NCI-H510A treated with DMSO at 0.1 percent for 48 hours (cell line): ENCODE measurements around the gene TBC1D22B.

Experiments used
- DNase-seq: peaks from one replicate; lab custom pipeline; 2025; lab: John Stamatoyannopoulos, UW

The TBC1D22B gene

DNA sequence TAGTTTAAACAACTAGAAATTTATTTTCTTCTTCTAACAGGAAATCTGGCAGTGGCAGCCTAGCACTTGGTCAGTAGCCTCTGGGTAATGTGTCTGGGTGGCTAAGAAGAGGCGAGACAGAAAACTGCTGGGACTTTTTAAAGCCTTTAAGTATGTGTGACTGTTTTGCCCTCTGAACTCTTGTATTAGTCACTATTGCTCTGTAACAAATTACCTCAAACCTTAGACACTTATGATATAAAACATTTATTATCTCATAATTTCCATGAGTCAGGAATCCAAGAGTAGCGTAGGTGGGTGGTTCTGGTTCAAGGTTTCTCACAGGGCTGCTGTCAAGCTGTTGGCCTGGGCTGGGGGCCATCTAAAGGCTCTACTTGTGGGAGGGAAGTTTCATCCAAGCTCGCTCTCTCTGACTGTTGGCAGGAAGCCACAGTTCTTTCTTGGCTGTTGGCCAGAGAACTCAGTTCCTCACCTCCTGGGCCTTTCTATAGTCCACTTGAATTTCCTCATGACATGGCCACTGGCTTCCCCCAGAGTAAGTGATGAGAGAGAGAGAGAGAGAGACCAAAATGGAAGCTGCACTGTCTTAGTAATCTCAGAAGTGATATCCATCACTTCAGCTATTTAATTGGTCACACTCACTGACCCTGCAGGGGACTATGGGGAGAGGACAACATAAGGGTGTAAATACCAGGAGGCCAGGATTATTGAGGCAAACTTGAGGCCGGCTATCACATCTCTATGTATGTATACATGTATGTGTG is 17.4 kb upstream of the TBC1D22B start:
- peak; percentile 98 for DNase-seq

DNA sequence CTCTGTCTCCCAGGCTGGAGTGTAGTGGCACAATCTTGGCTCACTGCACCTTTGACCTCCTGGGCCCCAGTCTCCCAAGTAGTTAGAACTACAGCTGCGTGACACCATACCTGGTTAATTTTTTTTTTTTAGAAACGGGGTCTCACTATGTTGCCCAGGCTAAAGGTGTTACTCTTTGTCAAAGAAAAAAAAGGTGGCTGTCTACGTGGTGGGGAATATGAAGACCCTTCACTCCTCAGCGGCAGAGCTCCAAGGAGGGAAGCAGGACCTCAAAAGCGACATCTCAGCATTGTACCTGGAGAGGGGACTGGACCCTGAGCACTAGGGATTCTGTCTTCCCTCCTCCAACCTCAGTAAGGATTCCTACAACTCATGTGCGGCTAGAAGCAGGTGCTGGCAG is 16.4 kb upstream of the TBC1D22B start:
- DNase-seq: no peak

DNA sequence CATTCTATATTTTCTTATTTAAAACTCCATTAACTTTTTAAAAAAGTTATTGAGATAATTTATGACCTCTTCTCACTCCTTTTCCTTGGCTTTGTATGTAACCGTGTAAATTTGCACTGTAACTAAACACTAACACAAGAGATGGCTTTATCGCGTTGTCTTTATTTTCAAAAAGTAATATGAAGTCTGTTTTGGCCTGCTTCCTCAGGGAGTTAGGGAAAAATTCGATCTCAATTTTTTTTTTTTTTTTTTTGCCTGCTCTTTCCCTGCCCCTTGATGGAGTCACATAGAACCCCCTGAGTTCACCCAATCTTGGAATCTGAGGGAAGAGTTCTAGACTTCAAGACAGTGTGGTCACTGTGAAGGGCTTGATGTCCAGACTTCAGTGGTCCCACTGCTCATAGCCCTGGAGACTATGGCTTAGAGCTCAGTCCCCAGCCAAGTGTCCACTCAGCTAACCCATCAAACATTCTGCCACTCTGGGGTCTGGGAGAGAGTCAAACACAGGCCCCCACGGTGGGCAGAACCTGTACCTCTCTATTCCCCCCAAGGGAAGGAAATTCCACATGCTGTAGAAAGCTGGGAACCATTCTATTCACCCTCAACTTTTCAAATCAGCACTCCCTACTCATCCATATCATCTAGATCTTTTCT is 15.7 kb upstream of the TBC1D22B start:
- no peak for DNase-seq

DNA sequence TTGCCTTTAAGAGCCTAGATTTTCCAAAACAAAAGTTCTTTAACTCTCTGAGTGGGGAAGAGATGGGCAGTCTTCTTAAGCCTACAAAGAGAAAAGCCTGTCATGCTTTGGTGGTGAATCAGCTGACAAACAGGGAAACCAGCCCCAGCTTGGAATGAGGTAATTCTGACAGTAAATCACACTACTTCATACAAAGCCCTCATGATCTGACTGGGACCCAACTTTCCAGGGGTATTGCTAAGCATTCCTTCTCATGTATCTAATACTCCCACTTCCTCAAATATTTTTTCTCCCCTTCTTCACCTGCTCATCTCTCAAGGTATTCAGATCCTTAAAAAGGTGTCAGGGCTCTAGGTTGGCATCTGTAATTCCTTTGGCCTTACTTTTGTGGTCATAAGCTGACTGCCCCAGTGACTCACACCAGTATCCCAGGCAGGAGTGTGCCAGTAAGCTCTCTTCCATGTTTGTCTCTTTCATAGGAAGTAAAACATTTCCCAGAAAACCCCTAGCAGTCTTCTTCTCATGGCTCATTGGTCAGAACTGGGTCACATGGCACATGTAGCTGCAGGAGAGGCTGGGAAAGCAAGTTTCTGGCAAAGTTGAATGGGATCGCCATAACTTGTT is 15.0 kb upstream of the TBC1D22B start:
- DNase-seq: no peak

DNA sequence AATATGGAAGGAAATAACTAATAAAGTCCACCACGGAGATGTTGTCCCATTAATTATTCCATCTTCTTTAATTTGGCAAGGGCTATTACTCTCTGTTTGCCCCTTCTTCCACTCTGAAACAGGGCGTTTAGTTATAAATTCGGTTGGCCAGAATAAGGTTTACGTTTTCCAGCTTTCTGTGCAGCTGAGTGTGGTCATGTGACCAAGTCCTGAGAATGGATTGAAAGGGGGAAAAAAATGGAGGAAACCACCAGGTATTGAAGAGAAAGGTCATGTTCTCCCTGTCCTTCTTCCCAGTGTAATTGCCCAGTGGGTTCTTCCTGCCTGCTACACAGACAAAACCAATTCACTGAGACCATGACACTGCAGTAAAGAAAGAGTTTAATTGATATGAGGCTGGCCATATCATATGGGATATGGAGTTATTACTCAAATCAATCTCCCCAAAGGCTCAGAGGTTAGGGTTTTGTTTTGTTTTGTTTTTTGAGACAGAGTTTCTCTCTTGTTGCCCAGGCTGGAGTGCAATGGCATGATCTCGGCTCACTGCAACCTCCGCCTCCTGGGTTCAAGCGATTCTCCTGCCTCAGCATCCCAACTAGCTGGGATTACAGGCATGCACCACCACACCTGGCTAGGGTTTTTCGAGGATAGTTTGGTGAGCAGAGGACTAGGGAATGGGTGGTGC is 14.3 kb upstream of the TBC1D22B start:
- no peak for DNase-seq

DNA sequence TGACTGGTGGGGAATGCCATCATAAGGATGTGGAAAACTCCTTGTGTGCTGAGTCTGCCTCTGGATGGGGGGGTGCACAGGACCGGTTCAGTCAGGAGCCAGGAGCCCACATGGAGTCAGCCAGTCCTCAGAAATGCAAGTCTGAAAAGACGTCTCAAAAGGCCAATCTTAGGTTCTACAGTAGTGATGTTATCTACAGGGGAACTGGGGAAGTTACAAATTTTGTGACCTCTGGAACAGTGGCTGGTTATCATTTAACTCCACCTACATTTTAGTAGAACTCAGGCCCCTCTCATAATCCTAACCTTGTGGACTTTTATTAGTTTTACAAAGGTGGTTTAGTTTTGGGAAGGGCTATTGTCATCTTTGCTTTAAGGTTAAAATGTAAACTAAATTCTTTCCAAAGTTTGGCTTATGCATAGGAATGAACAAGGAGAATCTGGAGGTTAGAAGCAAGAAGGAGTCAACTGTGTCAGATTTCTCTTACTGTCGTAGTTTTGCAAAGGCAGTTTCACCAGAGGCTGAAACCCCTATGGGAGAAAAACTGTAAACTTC is 13.7 kb upstream of the TBC1D22B start:
- DNase-seq: no peak

DNA sequence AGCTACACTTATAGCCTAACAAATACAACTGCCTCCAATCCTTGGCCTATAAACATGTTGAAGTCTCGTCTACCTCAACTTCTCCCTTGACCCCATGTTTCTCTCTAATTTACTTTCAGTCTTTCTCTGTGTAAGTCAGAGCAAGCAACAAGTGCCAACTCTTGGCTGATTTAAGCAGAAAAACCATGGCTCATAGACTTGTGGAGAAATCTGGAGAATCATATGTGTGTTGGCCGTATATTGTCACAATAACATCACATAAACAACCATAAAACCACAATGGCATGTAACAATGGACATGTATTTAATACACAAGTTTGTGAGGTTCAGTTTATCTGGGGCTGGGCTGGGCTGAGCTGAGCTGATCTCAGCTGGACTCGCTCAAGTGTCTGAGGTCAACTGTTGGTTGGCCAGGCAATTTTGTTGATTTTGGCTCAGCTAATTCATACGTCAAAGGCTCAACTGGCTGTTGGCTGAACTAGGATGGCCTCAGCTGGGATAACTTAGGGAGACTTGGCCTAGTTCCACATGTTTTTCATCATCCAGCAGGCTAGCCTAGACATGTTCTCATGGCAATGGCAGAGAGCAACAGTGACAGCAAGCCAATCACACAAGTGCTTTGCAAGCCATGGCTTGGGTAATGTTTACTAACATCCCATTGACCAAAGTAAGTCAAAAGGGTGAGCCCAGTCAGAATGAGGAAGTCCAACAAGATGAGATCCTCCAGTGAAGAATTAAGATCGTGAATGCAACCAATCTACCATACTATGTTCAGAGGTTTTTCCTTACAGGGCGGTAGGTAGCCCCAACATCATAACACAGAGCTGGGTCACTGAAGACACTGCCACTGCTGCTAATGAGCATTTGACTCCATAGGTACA is 12.9 kb upstream of the TBC1D22B start:
- DNase-seq: peak; percentile 99

DNA sequence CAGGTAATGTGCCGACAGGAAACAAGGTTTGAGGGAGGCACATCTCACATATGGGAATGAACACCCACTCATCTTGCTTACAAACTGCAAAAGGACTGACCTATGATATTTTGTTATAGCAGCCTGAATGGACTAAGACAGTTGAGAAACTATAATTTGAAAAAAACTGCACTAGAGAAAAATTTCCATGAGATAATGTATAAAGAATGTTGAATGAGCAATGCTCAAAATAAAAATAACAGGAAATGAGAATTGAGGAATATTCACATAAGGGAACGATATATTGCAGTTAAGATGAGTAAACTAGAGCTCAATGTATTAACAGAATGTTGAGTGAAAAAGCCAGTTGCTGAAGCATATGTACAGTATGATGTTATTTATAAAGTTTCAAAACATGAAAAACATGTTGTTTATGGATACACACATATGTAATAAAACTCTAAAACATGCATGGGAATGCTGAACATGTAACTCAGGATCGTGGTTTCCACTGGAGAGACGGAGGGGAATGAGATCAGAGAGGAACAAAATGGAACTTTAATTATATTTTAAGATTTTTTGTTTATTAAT is 6.3 kb upstream of the TBC1D22B start:
- no peak for DNase-seq

DNA sequence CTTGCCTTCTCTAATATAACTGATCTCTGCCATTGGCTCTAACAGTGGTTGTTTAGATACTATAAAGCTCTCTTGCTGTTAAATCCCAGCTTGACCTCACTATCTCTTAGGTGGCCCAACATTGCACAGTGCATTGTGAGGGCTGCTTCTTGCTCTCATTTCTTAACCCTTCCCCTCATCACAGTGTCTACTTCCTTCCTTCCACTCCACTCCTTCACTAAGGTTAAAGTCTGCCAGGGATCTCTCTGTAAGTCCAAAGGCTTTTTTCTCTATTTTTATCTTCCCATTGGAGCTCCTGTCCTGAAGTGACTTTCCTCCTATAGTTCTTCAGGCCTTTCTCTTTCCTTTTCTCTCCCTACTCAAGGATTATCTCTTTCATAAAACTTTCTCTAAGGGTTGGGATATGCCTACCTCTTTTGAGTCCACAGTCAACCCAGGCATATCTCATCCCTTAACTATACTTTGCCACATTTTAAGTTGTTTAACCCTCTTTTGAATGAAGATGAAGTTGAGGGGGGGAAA is 4.0 kb upstream of the TBC1D22B start:
- no peak for DNase-seq

DNA sequence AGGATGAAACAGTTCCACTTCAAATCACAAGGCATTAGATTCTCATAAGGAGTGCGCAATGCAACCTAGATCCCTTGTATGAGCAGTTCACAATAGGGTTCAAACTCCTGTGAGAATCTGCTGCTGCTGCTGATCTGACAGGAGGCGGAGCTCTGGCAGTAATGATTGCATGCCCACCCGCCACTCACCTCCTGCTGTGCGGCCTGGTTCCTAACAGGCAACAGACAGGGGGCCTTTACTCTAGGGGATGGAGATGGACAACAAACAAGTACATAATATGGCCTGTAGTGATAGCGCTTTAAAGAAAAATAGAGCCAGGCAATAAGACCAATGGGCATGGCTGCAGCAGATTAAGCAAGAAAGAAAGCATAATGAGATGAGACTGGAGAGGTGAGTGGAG is 2.7 kb upstream of the TBC1D22B start:
- no peak for DNase-seq

DNA sequence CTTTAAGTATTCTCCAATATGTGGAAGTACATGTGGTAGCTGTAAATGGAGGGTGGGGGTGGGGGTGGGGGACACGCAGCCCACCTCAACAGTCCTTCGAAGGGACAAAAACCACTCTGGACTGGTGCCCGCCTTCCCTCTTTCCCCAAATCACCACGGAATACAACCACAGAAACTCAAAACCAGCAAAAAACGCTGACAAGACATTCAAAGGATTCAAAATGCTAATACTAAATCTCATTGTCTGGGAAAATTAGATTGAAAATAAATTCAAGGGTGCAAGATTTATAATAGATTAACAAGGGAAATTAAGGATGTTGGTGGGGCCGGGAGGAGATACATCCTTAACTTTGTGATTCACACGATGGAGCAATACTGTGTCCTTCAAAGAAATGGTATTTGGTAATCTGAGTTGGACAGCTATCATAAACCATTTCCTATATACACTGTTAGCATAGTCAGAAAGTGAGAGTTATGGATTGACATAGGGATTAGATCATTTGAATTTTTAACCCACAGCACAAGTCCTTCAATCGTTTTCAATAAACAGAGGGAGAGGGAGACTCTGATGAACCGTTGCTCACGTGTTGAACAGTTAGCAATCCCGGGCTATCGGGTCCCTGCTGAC is 766 bp upstream of the TBC1D22B start:
- DNase-seq: peak; percentile 62

DNA sequence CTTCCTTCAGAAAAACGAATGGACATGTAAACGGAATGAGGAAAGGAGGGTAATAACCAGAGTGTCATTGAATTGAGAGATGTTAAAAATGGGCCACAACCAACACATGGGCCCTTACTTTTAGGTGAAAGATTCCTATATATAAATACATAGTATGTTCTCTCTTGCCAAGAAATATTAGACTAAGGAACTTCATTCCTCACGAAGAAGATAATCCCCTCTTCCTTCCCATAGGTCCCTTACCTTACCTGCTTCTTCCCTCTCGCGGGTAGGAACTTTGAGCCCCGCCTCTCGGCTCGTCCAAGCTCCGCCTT is 295 bp upstream of the TBC1D22B start:
- no peak for DNase-seq

DNA sequence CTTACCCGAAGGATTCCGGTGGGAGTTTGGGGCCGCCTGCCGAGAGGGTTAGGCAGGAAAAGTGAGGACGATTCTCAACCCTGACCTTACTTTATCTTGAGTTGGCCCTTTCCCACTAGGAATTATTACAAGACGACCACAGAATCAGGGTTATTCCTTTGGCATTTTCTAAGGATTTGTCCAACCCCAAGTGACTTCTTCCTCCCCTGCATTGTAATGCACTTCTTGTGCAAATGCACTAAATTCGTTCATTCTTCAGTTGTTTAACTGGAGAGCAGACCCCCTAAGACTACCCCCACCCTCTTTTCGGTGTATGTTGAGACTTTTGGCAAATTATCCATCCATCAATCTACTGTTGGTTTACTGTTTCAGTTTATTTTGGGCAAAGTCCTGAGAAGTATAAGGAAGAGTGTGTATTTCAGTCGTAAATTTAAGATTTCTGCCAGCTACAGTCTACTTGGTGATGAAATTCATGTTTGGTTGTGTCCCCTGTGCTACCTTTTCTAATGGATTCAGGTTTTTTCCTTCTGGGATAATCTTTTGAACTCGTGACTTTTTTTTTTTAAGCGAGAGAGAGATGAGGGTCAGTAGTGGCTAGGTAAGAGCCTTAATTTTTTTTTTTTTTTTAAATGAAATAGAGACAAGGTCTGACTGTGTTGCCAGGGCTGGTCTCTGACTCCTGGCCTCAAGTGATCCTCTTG is 983 bp downstream of the TBC1D22B start:
- DNase-seq: no peak

DNA sequence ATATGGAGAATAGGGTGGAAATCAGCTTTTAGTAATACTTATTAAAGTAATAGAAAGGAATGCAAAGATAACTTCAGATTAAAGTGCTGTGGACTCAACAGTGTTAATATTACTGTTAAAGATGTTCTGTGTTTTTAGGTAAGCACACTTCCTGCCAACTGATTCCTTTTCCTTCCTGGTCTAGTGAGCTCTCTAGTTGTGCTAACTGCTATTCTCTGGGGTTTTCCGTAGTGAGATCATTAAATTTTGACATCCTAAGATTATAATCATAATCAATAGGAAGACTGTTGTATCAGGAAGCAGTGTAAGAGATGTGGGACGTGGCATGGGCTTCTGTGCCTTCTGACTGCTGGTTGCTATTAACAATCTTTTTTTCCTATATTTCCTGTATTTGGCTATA is 1.6 kb downstream of the TBC1D22B start:
- DNase-seq: no peak

DNA sequence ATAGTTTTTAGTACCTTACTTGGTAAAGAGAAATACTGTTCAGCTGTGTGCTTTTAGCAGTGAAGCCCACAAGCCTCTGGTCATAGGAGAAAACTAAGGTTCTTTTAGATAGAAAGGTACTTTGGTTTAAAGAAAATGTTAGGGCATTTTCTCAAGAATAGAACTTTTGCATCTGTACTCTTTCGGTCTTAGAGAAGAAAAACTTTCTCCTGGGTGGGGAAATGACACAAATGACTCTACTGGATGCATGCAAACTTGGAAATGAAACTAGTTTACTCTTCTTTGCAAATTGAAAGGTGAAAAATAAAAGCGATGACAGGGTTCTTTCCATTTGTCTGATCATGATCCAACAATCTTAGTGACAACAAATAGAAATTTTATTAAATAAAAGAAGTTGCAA is 2.5 kb downstream of the TBC1D22B start:
- no peak for DNase-seq

DNA sequence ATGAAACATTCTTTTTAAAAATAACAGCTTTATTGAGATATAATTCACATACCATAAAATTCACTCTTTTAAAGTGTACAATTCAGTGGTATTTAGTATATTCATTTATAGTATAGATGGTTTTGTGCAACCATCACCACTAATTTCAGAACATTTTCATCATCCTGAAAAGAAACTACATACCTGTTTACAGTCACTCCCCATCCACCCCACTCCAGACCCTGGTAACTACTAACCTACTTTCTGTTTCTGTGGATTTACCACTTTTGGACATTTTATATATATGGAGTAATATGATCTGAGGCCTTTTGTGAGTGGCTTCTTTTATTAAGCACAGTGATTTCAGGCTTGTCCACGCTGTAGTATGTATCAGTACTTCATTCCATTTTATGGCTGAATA is 2.9 kb downstream of the TBC1D22B start:
- DNase-seq: no peak

DNA sequence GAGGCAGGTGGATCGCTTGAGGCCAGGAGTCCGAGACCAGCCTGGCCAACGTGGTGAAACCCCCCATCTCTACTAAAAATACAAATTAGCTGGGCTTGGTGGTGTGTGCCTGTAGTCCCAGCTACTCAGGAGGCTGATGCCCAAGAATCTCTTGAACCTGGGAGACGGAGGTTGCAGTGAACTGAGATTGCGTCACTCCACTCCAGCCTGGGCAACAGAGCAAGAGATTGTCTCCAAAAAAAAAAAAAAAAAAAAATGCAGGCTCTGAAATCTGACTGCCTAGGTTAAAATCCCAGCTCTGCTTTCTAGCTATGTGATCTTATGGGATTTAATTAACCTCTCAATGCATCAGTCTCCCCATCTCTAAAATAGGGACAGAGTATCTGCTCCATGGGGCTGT is 3.6 kb downstream of the TBC1D22B start:
- no peak for DNase-seq

DNA sequence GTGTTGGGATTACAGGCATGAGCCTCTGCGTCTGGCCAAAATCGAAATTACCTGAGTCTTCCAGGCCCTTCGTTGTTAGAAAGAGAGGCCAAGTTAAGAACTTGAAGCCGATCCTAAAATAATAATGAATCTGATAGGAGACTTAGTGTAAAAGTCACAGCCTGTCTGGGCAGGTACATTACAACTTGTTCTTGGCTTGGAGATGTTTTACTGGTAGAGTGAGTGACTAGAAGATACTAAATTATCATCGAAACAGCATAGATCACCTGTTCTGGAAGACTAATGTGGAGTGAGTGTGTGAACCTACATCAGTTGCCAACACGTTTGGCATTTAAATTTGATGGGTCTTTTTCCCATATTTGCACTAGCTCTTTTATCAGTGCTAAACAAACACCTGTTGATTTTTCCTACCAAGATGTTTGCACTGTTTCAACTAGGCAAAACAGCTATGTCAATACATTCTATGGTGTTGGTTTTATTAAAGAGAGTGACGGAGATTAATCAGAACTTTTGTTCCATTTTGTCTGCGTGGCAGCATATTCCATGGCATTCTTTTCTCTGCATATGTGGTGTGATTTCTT is 5.0 kb downstream of the TBC1D22B start:
- peak; percentile 42 for DNase-seq

DNA sequence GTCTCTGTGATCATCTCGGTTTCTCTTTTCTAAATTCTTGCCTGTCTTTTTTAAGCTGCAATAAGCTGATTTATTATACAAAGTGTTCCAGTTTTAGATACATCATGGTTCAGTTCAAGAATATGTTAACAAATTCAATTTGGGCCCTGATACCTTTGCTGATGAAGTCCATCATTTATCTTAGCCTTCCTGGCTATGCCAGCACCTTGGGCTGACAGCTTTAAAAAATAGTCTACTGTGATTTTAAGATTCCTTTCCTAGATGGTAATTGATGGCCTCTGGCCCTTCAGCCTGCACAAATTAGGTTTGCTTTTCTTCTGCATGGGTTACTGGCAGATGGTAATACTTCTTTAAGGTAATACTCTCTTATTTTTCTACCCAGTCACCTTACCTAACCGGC is 7.4 kb downstream of the TBC1D22B start:
- DNase-seq: no peak

DNA sequence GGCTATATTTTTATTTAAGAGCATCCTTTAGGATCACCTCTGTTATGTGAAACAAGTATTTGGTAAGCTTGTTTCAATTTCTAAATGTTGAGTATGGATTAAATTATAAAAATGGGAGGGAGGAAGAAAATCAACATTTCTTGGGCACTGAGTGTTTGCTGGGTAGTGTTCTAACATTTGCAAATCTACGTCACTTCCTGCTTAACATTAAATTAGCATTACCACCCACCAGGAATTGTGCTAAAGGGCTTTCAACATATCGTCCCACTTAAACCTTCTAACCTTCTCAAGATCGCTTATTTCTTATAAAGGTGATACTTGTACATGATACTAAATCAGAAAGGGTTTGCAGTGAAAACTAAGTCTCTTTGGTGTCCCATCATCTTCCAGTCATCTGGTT is 8.3 kb downstream of the TBC1D22B start:
- no peak for DNase-seq
